WTC11 (cell line): ENCODE data around the gene IL1RAPL1. TPM values are rescaled to one million over a fixed set of nuclear protein-coding genes. Genes with fewer than 3 reads are reported as not detected.

Source experiments
- ATAC-seq: fragments of 200-7000 bp; cut with Tn5 transposase; 2 replicates; pipeline ENCODE4 v1.10.0; 2021; ENCODE audit warnings: mild to moderate bottlenecking, moderate library complexity
- CTCF ChIA-PET: fragments of 300-600 bp; sonication (Branson Sonifier 250); formaldehyde crosslinking; loops from one replicate; lab custom pipeline; 2021; ENCODE audit warnings: antibody characterized with exemption; lab: Charles Lee
- POLR2A ChIA-PET: fragments of 350-600 bp; sonication (Branson Sonifier 250); formaldehyde crosslinking; loops from one replicate; lab custom pipeline; 2021; ENCODE audit warnings: antibody characterized with exemption; lab: Charles Lee
- DNase-seq: peaks from one replicate; pipeline ENCODE4 v3.0.0; 2021; ENCODE audit warnings: low spot score
- H3K27ac Mint-ChIP-seq: 2 replicates; pipeline ENCODE4 v1.8.0; 2021; ENCODE audit warnings: mixed read lengths
- H3K27me3 Mint-ChIP-seq: 2 replicates; pipeline ENCODE4 v1.8.0; 2021; ENCODE audit warnings: low read depth, mild to moderate bottlenecking, moderate library complexity, mixed read lengths
- H3K36me3 Mint-ChIP-seq: 2 replicates; pipeline ENCODE4 v1.8.0; 2021; ENCODE audit warnings: mixed read lengths
- H3K4me1 Mint-ChIP-seq: 2 replicates; pipeline ENCODE4 v1.8.0; 2022; ENCODE audit warnings: mixed read lengths
- H3K4me3 Mint-ChIP-seq: 2 replicates; pipeline ENCODE4 v1.8.0; 2021; ENCODE audit warnings: mild to moderate bottlenecking, moderate library complexity, mixed read lengths
- H3K9me3 Mint-ChIP-seq: 2 replicates; pipeline ENCODE4 v1.8.0; 2021; ENCODE audit warnings: mixed read lengths
- FOXJ3 ChIP-seq: sonication (generic); formaldehyde crosslinking; IDR thresholded peaks from 2 replicates; pipeline ENCODE4 v1.9.0; 2021; ENCODE audit warnings: missing genetic modification reagents, mild to moderate bottlenecking, borderline replicate concordance
- FOXP1 ChIP-seq: sonication (generic); formaldehyde crosslinking; IDR thresholded peaks from 2 replicates; pipeline ENCODE4 v1.8.0; 2022; ENCODE audit warnings: missing genetic modification reagents, mild to moderate bottlenecking, moderate library complexity, borderline replicate concordance
- KAT7 ChIP-seq: sonication (generic); formaldehyde crosslinking; IDR thresholded peaks from 2 replicates; pipeline ENCODE4 v1.8.1; 2023; ENCODE audit warnings: missing genetic modification reagents, mild to moderate bottlenecking, borderline replicate concordance
- MXD4 ChIP-seq: fragments of 250-450 bp; sonication (Bioruptor Pico); IDR thresholded peaks from 2 replicates; pipeline ENCODE4 v1.8.0; 2021; ENCODE audit warnings: mild to moderate bottlenecking, moderate library complexity, borderline replicate concordance
- PRRX2 ChIP-seq: fragments of 250-450 bp; sonication (Bioruptor Pico); IDR thresholded peaks from 2 replicates; pipeline ENCODE4 v1.8.0; 2021; ENCODE audit warnings: mild to moderate bottlenecking
- ZNF138 ChIP-seq: sonication (generic); formaldehyde crosslinking; conservative IDR thresholded peaks from 2 replicates; pipeline ENCODE4 v1.8.1; 2022; ENCODE audit warnings: mild to moderate bottlenecking, moderate library complexity, missing genetic modification reagents
- ZNF219 ChIP-seq: sonication (generic); formaldehyde crosslinking; IDR thresholded peaks from 2 replicates; pipeline ENCODE4 v1.8.0; 2023; ENCODE audit warnings: missing genetic modification reagents, mild to moderate bottlenecking, borderline replicate concordance
- total RNA-seq: library from RNA; stranded (reverse); gene quantifications from 3 replicates; pipeline ENCODE4 v1.2.3, GENCODE V29; 2021
- TF ChIP-seq, protein P1 (sequence below): fragments of 250-450 bp; sonication (Bioruptor Pico); IDR thresholded peaks from 2 replicates; pipeline ENCODE4 v1.9.0; 2021; ENCODE audit warnings: mild to moderate bottlenecking, borderline replicate concordance
- TF ChIP-seq, protein P2 (sequence below): sonication (generic); formaldehyde crosslinking; IDR thresholded peaks from 2 replicates; pipeline ENCODE4 v1.8.1; 2023; ENCODE audit warnings: mild to moderate bottlenecking, missing genetic modification reagents
- TF ChIP-seq, protein P3 (sequence below): sonication (generic); formaldehyde crosslinking; IDR thresholded peaks from 2 replicates; pipeline ENCODE4 v1.8.1; 2023; ENCODE audit warnings: mild to moderate bottlenecking, moderate library complexity, missing genetic modification reagents
- TF ChIP-seq, protein P4 (sequence below): sonication (generic); formaldehyde crosslinking; IDR thresholded peaks from 2 replicates; pipeline ENCODE4 v1.8.0; 2023; ENCODE audit warnings: missing genetic modification reagents, mild to moderate bottlenecking, borderline replicate concordance
- TF ChIP-seq, protein P5 (sequence below): sonication (generic); formaldehyde crosslinking; IDR thresholded peaks from 2 replicates; pipeline ENCODE4 v1.8.0; 2022; ENCODE audit warnings: missing genetic modification reagents

Gene IL1RAPL1
- total RNA-seq, 1 experiment from 2014 or later = 0.13 TPM

DNA sequence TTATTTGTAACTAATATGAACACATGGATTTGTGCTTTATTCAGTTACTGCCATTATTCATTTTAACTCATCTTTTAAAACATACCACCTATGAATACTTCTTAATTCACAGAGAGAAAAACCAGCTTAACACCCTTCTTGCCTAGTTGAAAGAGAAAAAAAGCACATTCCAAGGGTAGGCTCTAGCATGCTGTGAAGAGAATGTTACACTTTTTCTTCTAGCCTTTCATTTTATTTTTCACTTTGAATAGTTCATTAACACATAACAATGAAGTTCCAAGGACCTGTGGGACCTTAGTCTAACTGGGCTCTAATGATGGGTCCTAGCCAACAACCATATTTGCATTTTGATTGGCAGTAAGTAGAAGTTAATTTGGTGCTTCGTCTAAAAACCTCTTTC, 1348.2 kb downstream of the IL1RAPL1 start (continued):
- no peak for TF ChIP-seq PRRX2 (CRISPR knock-in tag)
- TF ChIP-seq, protein P1, sequence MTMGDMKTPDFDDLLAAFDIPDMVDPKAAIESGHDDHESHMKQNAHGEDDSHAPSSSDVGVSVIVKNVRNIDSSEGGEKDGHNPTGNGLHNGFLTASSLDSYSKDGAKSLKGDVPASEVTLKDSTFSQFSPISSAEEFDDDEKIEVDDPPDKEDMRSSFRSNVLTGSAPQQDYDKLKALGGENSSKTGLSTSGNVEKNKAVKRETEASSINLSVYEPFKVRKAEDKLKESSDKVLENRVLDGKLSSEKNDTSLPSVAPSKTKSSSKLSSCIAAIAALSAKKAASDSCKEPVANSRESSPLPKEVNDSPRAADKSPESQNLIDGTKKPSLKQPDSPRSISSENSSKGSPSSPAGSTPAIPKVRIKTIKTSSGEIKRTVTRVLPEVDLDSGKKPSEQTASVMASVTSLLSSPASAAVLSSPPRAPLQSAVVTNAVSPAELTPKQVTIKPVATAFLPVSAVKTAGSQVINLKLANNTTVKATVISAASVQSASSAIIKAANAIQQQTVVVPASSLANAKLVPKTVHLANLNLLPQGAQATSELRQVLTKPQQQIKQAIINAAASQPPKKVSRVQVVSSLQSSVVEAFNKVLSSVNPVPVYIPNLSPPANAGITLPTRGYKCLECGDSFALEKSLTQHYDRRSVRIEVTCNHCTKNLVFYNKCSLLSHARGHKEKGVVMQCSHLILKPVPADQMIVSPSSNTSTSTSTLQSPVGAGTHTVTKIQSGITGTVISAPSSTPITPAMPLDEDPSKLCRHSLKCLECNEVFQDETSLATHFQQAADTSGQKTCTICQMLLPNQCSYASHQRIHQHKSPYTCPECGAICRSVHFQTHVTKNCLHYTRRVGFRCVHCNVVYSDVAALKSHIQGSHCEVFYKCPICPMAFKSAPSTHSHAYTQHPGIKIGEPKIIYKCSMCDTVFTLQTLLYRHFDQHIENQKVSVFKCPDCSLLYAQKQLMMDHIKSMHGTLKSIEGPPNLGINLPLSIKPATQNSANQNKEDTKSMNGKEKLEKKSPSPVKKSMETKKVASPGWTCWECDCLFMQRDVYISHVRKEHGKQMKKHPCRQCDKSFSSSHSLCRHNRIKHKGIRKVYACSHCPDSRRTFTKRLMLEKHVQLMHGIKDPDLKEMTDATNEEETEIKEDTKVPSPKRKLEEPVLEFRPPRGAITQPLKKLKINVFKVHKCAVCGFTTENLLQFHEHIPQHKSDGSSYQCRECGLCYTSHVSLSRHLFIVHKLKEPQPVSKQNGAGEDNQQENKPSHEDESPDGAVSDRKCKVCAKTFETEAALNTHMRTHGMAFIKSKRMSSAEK (CRISPR knock-in tag) = no peak
- no peak for TF ChIP-seq ZNF138 (CRISPR knock-in tag)
- TF ChIP-seq, protein P2, sequence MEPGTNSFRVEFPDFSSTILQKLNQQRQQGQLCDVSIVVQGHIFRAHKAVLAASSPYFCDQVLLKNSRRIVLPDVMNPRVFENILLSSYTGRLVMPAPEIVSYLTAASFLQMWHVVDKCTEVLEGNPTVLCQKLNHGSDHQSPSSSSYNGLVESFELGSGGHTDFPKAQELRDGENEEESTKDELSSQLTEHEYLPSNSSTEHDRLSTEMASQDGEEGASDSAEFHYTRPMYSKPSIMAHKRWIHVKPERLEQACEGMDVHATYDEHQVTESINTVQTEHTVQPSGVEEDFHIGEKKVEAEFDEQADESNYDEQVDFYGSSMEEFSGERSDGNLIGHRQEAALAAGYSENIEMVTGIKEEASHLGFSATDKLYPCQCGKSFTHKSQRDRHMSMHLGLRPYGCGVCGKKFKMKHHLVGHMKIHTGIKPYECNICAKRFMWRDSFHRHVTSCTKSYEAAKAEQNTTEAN (CRISPR knock-in tag) = no peak
- TF ChIP-seq, protein P3, sequence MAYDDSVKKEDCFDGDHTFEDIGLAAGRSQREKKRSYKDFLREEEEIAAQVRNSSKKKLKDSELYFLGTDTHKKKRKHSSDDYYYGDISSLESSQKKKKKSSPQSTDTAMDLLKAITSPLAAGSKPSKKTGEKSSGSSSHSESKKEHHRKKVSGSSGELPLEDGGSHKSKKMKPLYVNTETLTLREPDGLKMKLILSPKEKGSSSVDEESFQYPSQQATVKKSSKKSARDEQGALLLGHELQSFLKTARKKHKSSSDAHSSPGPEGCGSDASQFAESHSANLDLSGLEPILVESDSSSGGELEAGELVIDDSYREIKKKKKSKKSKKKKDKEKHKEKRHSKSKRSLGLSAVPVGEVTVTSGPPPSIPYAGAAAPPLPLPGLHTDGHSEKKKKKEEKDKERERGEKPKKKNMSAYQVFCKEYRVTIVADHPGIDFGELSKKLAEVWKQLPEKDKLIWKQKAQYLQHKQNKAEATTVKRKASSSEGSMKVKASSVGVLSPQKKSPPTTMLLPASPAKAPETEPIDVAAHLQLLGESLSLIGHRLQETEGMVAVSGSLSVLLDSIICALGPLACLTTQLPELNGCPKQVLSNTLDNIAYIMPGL (CRISPR knock-in tag) = no peak

DNA sequence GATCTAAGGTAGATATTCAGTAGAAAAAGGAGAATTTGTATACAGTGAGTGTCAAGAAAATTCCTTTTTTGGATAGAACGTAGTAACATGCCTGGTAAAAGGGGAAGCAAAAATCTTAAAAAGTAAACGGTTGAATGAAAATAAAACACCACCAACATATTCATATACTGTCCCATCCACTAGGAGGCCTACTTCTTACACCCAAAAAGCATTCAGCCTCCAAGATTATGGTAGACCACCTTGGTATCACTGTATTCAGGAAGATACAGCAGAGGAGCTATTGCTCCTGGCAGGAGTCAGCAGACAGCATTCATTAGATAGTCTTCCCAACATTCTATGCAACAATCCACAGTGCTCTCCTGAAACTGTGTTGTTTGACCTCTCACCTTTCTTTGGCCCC, 1353.5 kb downstream of the IL1RAPL1 start:
- ATAC-seq (peak; percentile 36), DNase-seq (no peak)
- H3K4me3 Mint-ChIP-seq = no peak overlapping the region
- H3K36me3 Mint-ChIP-seq = no peaks in the 10 kb centered on the region
- TF ChIP-seq FOXP1 (CRISPR knock-in tag) (no peak), MXD4 (CRISPR knock-in tag) (no peak), KAT7 (CRISPR knock-in tag) (no peak), ZNF219 (CRISPR knock-in tag) (no peak), FOXJ3 (no peak)
- TF ChIP-seq, protein P4, sequence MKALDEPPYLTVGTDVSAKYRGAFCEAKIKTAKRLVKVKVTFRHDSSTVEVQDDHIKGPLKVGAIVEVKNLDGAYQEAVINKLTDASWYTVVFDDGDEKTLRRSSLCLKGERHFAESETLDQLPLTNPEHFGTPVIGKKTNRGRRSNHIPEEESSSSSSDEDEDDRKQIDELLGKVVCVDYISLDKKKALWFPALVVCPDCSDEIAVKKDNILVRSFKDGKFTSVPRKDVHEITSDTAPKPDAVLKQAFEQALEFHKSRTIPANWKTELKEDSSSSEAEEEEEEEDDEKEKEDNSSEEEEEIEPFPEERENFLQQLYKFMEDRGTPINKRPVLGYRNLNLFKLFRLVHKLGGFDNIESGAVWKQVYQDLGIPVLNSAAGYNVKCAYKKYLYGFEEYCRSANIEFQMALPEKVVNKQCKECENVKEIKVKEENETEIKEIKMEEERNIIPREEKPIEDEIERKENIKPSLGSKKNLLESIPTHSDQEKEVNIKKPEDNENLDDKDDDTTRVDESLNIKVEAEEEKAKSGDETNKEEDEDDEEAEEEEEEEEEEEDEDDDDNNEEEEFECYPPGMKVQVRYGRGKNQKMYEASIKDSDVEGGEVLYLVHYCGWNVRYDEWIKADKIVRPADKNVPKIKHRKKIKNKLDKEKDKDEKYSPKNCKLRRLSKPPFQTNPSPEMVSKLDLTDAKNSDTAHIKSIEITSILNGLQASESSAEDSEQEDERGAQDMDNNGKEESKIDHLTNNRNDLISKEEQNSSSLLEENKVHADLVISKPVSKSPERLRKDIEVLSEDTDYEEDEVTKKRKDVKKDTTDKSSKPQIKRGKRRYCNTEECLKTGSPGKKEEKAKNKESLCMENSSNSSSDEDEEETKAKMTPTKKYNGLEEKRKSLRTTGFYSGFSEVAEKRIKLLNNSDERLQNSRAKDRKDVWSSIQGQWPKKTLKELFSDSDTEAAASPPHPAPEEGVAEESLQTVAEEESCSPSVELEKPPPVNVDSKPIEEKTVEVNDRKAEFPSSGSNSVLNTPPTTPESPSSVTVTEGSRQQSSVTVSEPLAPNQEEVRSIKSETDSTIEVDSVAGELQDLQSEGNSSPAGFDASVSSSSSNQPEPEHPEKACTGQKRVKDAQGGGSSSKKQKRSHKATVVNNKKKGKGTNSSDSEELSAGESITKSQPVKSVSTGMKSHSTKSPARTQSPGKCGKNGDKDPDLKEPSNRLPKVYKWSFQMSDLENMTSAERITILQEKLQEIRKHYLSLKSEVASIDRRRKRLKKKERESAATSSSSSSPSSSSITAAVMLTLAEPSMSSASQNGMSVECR (CRISPR knock-in tag) = no peak
- TF ChIP-seq, protein P5, sequence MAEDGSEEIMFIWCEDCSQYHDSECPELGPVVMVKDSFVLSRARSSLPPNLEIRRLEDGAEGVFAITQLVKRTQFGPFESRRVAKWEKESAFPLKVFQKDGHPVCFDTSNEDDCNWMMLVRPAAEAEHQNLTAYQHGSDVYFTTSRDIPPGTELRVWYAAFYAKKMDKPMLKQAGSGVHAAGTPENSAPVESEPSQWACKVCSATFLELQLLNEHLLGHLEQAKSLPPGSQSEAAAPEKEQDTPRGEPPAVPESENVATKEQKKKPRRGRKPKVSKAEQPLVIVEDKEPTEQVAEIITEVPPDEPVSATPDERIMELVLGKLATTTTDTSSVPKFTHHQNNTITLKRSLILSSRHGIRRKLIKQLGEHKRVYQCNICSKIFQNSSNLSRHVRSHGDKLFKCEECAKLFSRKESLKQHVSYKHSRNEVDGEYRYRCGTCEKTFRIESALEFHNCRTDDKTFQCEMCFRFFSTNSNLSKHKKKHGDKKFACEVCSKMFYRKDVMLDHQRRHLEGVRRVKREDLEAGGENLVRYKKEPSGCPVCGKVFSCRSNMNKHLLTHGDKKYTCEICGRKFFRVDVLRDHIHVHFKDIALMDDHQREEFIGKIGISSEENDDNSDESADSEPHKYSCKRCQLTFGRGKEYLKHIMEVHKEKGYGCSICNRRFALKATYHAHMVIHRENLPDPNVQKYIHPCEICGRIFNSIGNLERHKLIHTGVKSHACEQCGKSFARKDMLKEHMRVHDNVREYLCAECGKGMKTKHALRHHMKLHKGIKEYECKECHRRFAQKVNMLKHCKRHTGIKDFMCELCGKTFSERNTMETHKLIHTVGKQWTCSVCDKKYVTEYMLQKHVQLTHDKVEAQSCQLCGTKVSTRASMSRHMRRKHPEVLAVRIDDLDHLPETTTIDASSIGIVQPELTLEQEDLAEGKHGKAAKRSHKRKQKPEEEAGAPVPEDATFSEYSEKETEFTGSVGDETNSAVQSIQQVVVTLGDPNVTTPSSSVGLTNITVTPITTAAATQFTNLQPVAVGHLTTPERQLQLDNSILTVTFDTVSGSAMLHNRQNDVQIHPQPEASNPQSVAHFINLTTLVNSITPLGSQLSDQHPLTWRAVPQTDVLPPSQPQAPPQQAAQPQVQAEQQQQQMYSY (CRISPR knock-in tag) = no peak
- ChIA-PET POLR2A (no interaction called here), CTCF (interaction anchor here (0.6 to 1.1 kb wide), 4 partner anchors 17 to 120 kb away, joined by 3 to 4 read pairs (median 3); no protein-coding TSS in a partner anchor)
- no peak overlapping the region for H3K27ac Mint-ChIP-seq
- no peaks in the 10 kb centered on the region for H3K27me3 Mint-ChIP-seq
- no peaks in the 10 kb centered on the region for H3K9me3 Mint-ChIP-seq
- H3K4me1 Mint-ChIP-seq = peaks cover 20% of the 10 kb centered on the region
